ENCODE data around the gene C1orf115.

Gene C1orf115

DNA sequence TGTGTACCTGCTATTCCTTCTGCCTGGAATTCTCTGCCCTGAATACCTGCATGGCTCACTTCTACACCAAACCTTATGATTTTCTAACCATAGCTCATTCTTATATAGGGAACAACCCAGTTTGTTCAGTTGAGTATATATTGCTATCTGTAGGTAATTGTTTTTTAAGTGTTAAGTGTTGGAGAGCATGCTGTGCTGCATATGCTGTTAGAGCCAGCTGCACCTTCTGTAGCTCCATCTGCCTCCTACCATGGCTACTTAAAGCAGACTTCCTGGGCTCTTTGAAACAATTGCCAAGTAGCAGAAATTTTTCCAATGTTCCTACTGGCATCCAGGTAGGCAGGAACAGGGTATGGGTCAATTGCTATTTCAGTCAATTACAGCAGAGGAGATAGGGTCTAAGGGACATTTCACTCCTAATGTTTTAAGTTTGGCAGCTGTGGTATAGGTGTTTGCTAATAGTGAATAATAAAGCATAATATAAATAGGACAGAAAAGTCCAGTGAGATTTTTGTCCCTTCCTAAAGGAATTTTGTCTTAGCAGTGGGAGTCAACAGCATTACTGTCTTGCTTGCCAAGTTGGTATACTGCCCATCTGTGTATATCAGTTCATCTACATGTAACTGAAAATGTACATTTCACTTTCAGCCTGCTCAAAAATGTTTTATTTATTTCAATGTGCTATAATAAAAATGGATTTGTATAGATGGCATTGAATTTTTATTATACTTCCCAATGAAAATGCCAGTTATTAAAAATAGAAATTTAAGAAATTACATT, 34.0 kb upstream of the C1orf115 start:
- peaks cover 4% of the 10 kb centered on the region for H3K36me3 ChIP-seq (replicated peaks; ENCODE audit: low read depth, low read length)
- H2AFZ ChIP-seq (ENCODE audit: low read depth, low read length), result no peak overlapping the region
- peak overlapping the region; percentile 47; the same call in 1 of the 2 replicates for H3K4me3 ChIP-seq (ENCODE audit: low read length)
- H3K4me2 ChIP-seq (ENCODE audit: low read length), result peak overlapping the region; percentile 78
- no peaks in the 10 kb centered on the region for H3K9me3 ChIP-seq (ENCODE audit: insufficient read depth, low read length)
- H4K20me1 ChIP-seq (ENCODE audit: insufficient read depth, low read length), result no peaks in the 10 kb centered on the region
- H3K4me1 ChIP-seq (ENCODE audit: low read length), result peaks cover 40% of the 10 kb centered on the region
- no peak for TF ChIP-seq EZH2phosphoT487 (IDR thresholded peaks at IDR 0.05; ENCODE audit: low read depth)
- TF ChIP-seq, protein P1, sequence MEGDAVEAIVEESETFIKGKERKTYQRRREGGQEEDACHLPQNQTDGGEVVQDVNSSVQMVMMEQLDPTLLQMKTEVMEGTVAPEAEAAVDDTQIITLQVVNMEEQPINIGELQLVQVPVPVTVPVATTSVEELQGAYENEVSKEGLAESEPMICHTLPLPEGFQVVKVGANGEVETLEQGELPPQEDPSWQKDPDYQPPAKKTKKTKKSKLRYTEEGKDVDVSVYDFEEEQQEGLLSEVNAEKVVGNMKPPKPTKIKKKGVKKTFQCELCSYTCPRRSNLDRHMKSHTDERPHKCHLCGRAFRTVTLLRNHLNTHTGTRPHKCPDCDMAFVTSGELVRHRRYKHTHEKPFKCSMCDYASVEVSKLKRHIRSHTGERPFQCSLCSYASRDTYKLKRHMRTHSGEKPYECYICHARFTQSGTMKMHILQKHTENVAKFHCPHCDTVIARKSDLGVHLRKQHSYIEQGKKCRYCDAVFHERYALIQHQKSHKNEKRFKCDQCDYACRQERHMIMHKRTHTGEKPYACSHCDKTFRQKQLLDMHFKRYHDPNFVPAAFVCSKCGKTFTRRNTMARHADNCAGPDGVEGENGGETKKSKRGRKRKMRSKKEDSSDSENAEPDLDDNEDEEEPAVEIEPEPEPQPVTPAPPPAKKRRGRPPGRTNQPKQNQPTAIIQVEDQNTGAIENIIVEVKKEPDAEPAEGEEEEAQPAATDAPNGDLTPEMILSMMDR (IDR thresholded peaks at IDR 0.05; ENCODE audit: low read depth, low read length), result no peak
- no peak overlapping the region for H3K9ac ChIP-seq (ENCODE audit: low read length)
- no peaks in the 10 kb centered on the region for H3K79me2 ChIP-seq (ENCODE audit: low read length)
- no peaks in the 10 kb centered on the region for H3K27me3 ChIP-seq (ENCODE audit: low read depth, low read length)
- H3K27ac ChIP-seq (ENCODE audit: low read length), result peak overlapping the region; percentile 17; the same call in 1 of the 2 replicates

DNA sequence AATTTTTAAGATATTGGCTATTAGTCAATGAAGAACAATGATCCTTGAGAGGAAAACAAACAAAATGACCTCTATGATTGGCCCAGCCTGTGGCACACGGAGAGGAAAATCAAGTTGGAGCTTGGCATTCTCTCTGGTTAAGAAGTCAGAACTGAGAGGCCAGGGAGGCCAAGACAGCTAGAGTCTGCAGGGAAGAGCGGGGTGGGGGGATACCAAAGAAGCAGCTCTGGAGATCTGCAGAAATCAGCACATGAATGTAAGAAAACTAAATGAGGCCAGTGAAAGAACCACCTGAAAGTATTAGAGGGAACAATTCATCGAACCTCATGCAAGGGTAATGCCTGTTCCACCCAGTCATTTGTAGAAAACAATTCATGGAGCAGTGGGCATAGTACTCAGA, 23.8 kb upstream of the C1orf115 start:
- Histone ChIP-seq H4K20me1 (ENCODE audit: insufficient read depth, low read length) (no peaks in the 10 kb centered on the region), H3K79me2 (ENCODE audit: low read length) (no peaks in the 10 kb centered on the region), H3K9me3 (ENCODE audit: insufficient read depth, low read length) (peaks cover 6% of the 10 kb centered on the region; the same call in 1 of the 2 replicates), H3K36me3 (replicated peaks; ENCODE audit: low read depth, low read length) (no peaks in the 10 kb centered on the region), H3K27ac (ENCODE audit: low read length) (no peak overlapping the region), H3K4me3 (ENCODE audit: low read length) (no peak overlapping the region), H3K4me1 (ENCODE audit: low read length) (no peaks in the 10 kb centered on the region), H3K4me2 (ENCODE audit: low read length) (no peak overlapping the region), H3K27me3 (ENCODE audit: low read depth, low read length) (no peaks in the 10 kb centered on the region), H3K9ac (ENCODE audit: low read length) (no peak overlapping the region), H2AFZ (ENCODE audit: low read depth, low read length) (no peak overlapping the region)
- TF ChIP-seq, protein P1 (IDR thresholded peaks at IDR 0.05; ENCODE audit: low read depth, low read length), result no peak
- no peak for TF ChIP-seq EZH2phosphoT487 (IDR thresholded peaks at IDR 0.05; ENCODE audit: low read depth)

DNA sequence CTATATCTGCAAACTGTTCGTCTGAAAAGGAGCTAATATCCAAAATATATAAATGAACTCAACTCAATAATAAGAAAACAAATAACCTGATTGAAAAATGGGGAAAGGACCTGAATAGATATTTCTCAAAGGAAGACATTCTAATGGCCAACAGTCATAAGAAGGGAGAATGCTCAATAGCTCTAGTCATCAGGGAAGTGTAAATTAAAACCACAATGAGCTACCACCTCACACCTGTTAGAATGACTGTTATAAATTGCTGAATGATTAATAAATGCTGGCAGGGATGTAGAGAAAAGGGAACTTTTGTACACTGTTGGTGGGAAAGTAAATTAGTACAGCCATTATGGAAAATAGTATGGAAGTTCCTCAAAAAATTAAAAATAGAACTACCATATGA, 21.2 kb upstream of the C1orf115 start:
- Histone ChIP-seq H3K4me3 (ENCODE audit: low read length) (no peak overlapping the region), H2AFZ (ENCODE audit: low read depth, low read length) (no peak overlapping the region), H3K4me2 (ENCODE audit: low read length) (no peak overlapping the region), H3K9ac (ENCODE audit: low read length) (no peak overlapping the region), H3K9me3 (ENCODE audit: insufficient read depth, low read length) (peaks cover 6% of the 10 kb centered on the region; the same call in 1 of the 2 replicates), H4K20me1 (ENCODE audit: insufficient read depth, low read length) (no peaks in the 10 kb centered on the region), H3K4me1 (ENCODE audit: low read length) (no peaks in the 10 kb centered on the region), H3K79me2 (ENCODE audit: low read length) (no peaks in the 10 kb centered on the region), H3K27ac (ENCODE audit: low read length) (no peak overlapping the region), H3K27me3 (ENCODE audit: low read depth, low read length) (no peaks in the 10 kb centered on the region), H3K36me3 (replicated peaks; ENCODE audit: low read depth, low read length) (no peaks in the 10 kb centered on the region)
- TF ChIP-seq EZH2phosphoT487 (IDR thresholded peaks at IDR 0.05; ENCODE audit: low read depth), result no peak
- TF ChIP-seq, protein P1 (IDR thresholded peaks at IDR 0.05; ENCODE audit: low read depth, low read length), result no peak

DNA sequence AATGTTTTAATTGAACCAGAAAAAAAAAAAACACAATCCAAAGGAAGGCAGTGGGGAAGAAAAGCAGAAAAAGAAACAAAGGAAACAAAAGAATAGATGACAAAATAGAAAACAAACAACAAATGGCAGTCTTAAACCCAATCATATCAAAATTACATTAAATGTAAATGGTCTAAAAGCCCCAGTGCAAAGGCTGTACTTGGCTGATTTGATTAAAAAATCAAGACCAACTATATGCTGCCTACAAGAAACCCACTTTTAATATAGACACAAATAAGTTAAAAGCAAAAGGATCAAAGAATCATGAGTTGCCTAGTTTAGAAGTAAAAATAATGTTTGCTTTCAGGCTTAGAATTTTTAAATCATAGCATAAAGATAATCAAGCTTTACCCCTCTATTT, 19.8 kb upstream of the C1orf115 start:
- Histone ChIP-seq H3K27me3 (ENCODE audit: low read depth, low read length) (no peaks in the 10 kb centered on the region), H3K4me1 (ENCODE audit: low read length) (no peaks in the 10 kb centered on the region), H3K9me3 (ENCODE audit: insufficient read depth, low read length) (peaks cover 6% of the 10 kb centered on the region; the same call in 1 of the 2 replicates), H3K4me3 (ENCODE audit: low read length) (no peak overlapping the region), H3K79me2 (ENCODE audit: low read length) (no peaks in the 10 kb centered on the region), H3K4me2 (ENCODE audit: low read length) (no peak overlapping the region), H3K36me3 (replicated peaks; ENCODE audit: low read depth, low read length) (no peaks in the 10 kb centered on the region), H2AFZ (ENCODE audit: low read depth, low read length) (no peak overlapping the region), H4K20me1 (ENCODE audit: insufficient read depth, low read length) (no peaks in the 10 kb centered on the region), H3K27ac (ENCODE audit: low read length) (no peak overlapping the region), H3K9ac (ENCODE audit: low read length) (no peak overlapping the region)
- TF ChIP-seq, protein P1 (IDR thresholded peaks at IDR 0.05; ENCODE audit: low read depth, low read length), result no peak
- TF ChIP-seq EZH2phosphoT487 (IDR thresholded peaks at IDR 0.05; ENCODE audit: low read depth), result no peak
